HCT116 (cell line): ENCODE measurements around the gene UBXN2A. TPM values are rescaled to one million over a fixed set of nuclear protein-coding genes. Genes with fewer than 3 reads are reported as not detected.
"Not testable (repeated sequence)": the region's sequence is repeated elsewhere in the genome, so short reads cannot be mapped to it uniquely, and the experiment has no call there.

ENCODE experiments used
- ATAC-seq: fragments of 200-7000 bp; cut with Tn5 transposase; 2 replicates; pipeline ENCODE4 v1.9.1; 2020; ENCODE audit warnings: mild to moderate bottlenecking, moderate library complexity
- BruUV-seq: library from RNA; stranded (reverse); fragments of 400-500 nt; replicated peaks from 2 replicates; lab custom pipeline; 2021; lab: Mats Ljungman, UMichigan
- CTCF ChIA-PET: fragments of 300-600 bp; sonication (Branson Sonifier 250); formaldehyde crosslinking; loops from one replicate; lab custom pipeline; 2021; ENCODE audit warnings: antibody characterized with exemption; lab: Charles Lee
- POLR2A ChIA-PET: fragments of 300-600, 350-600 bp; sonication (Branson Sonifier 250); formaldehyde crosslinking; loops from one replicate; lab custom pipeline; 2021; ENCODE audit warnings: antibody characterized with exemption; lab: Charles Lee
- RAD21 ChIA-PET, 2 experiments: fragments of 300-600 bp; sonication (Branson Sonifier 250); formaldehyde crosslinking; loops; one replicate each; lab custom pipeline; 2023; ENCODE audit warnings: low total read pairs in 2 of 2; ENCODE audit not compliant: uncharacterized antibody in 2 of 2, unreplicated experiment in 2 of 2, low non-redundant PET in 1 of 2; lab: Charles Lee
- DNase-seq: peaks from one replicate; pipeline ENCODE4 v3.0.0-alpha.2; 2010; ENCODE audit warnings: low read depth, low spot score
- H2AFZ ChIP-seq: fragments of 200-600 bp; shearing (Covaris generic), sonication (generic); 2 replicates; pipeline ENCODE4 v1.6.1; 2017; ENCODE audit warnings: low read depth, mixed run types, mixed read lengths, antibody characterized with exemption, low read length; ENCODE audit not compliant: poor library complexity, severe bottlenecking
- H3K27ac ChIP-seq: 2 replicates; pipeline ENCODE4 v1.5.1; 2012; ENCODE audit warnings: low read depth, low read length
- H3K27me3 ChIP-seq: fragments of 200-600 bp; sonication (generic); 2 replicates; pipeline ENCODE4 v1.6.1; 2016; ENCODE audit warnings: mixed run types, low read length, mixed read lengths; ENCODE audit not compliant: insufficient read depth
- H3K36me3 ChIP-seq, 2 experiments: fragments of 200-500 bp in 1 of 2; fragments of 200-600 bp in 1 of 2; sonication (Bioruptor generic) in 1 of 2; sonication (generic) in 1 of 2; 2 replicates each; pipeline versions ENCODE4 v1.5.1 to v1.6.1; 2014 to 2016; ENCODE audit warnings: low read length in 2 of 2, inconsistent platforms in 1 of 2, mixed read lengths in 1 of 2, mixed run types in 1 of 2; ENCODE audit not compliant: insufficient read depth in 2 of 2, control insufficient read depth in 1 of 2
- H3K4me1 ChIP-seq, 2 experiments: fragments of 200-600 bp in 1 of 2; sonication (generic) in 1 of 2; 2 replicates each; pipeline versions ENCODE4 v1.5.1 to v1.6.1; 2012 to 2017; ENCODE audit warnings: low read length in 2 of 2, inconsistent platforms in 1 of 2, mild to moderate bottlenecking in 1 of 2, mixed read lengths in 1 of 2, mixed run types in 1 of 2, moderate library complexity in 1 of 2; ENCODE audit not compliant: insufficient read depth in 2 of 2, control insufficient read depth in 1 of 2
- H3K4me2 ChIP-seq: fragments of 200-600 bp; sonication (generic); 2 replicates; pipeline ENCODE4 v1.6.1; 2017; ENCODE audit warnings: mixed run types, low read length, mixed read lengths
- H3K4me3 ChIP-seq, 2 experiments: fragments of 200-600 bp in 1 of 2; sonication (generic) in 1 of 2; replicated peaks in 1 of 2; 2 replicates each; pipeline ENCODE4 v1.5.1; 2011 to 2016; ENCODE audit warnings: low read length in 2 of 2, control low read depth in 1 of 2, low read depth in 1 of 2, mild to moderate bottlenecking in 1 of 2, mixed read lengths in 1 of 2, mixed run types in 1 of 2
- H3K79me2 ChIP-seq: fragments of 200-600 bp; sonication (generic); 2 replicates; pipeline ENCODE4 v1.6.1; 2017; ENCODE audit warnings: mild to moderate bottlenecking, mixed run types, low read length, moderate library complexity, mixed read lengths; ENCODE audit not compliant: insufficient read depth
- H3K9ac ChIP-seq: fragments of 200-600 bp; sonication (generic); 2 replicates; pipeline ENCODE4 v1.6.1; 2016; ENCODE audit warnings: low read length, mixed read lengths
- H3K9me2 ChIP-seq: fragments of 200-600 bp; sonication (generic), shearing (Covaris generic); 2 replicates; pipeline ENCODE4 v1.6.1; 2017; ENCODE audit warnings: mixed run types, mild to moderate bottlenecking, moderate library complexity; ENCODE audit not compliant: insufficient read depth
- H3K9me3 ChIP-seq, 2 experiments: fragments of 200-500 bp in 1 of 2; fragments of 200-600 bp in 1 of 2; sonication (Bioruptor generic) in 1 of 2; sonication (generic) in 1 of 2; 2 replicates each; pipeline ENCODE4 v1.6.1; 2014 to 2017; ENCODE audit warnings: low read length in 2 of 2, mixed read lengths in 2 of 2, inconsistent platforms in 1 of 2, low read depth in 1 of 2, mild to moderate bottlenecking in 1 of 2, mixed run types in 1 of 2, moderate library complexity in 1 of 2; ENCODE audit not compliant: control insufficient read depth in 1 of 2, insufficient read depth in 1 of 2
- H4K20me1 ChIP-seq: fragments of 200-600 bp; sonication (generic), shearing (Covaris generic); 2 replicates; pipeline ENCODE4 v1.6.1; 2017; ENCODE audit warnings: mixed run types, mild to moderate bottlenecking, moderate library complexity; ENCODE audit not compliant: insufficient read depth
- CBX3 ChIP-seq: IDR thresholded peaks from 2 replicates; pipeline ENCODE4 v1.6.1; 2012; ENCODE audit warnings: low read depth
- FOSL1 ChIP-seq: IDR thresholded peaks from 2 replicates; pipeline ENCODE4 v1.6.1; 2012; ENCODE audit warnings: low read depth
- TCF7L2 ChIP-seq: IDR thresholded peaks from 2 replicates; pipeline ENCODE4 v1.7.0; 2011; ENCODE audit warnings: borderline replicate concordance, inconsistent platforms; ENCODE audit not compliant: insufficient read depth, insufficient read length; ENCODE audit errors: extremely low read depth
- intact Hi-C: fragments of 100-400 bp; cut with micrococcal nuclease; formaldehyde crosslinking; loops from 2 replicates; pipeline ENCODE4 v1.10.0; 2022
- total RNA-seq: library from RNA; stranded (reverse); gene quantifications from one replicate; pipeline ENCODE4 v1.2.1, GENCODE V29; 2021; ENCODE audit not compliant: unreplicated experiment

Gene UBXN2A
- total RNA-seq, 1 experiment from 2014 or later, result 14.1 TPM

GRCh38 chr2:24038786-24039499, 98.7 kb downstream of the UBXN2A start:
- Histone ChIP-seq H3K27ac (no peak overlapping the region), H3K27me3 (no peaks in the 10 kb centered on the region), H3K36me3 (peaks cover 7 to 22% of the 10 kb centered on the region in 2 experiments; a peak in 3 of 4 replicates), H3K9me2 (no peaks in the 10 kb centered on the region), H2AFZ (no peak overlapping the region), H3K9ac (no peak overlapping the region), H3K4me3 (no peak overlapping the region), H3K4me2 (no peak overlapping the region), H4K20me1 (no peaks in the 10 kb centered on the region; the same call in 1 of the 2 replicates), H3K4me1 (no peaks in the 10 kb centered on the region), H3K9me3 (no peaks in the 10 kb centered on the region), H3K79me2 (peaks cover 37% of the 10 kb centered on the region)
- intact Hi-C loops, result no loop called here
- DNase-seq (no peak), ATAC-seq (no peak)
- no TSS peak for BruUV-seq
- RAD21 ChIA-PET, result no interaction called here
- CTCF ChIA-PET, result no interaction called here
- POLR2A ChIA-PET, result no interaction called here
- TF ChIP-seq FOSL1 (no peak), TCF7L2 (no peak)

DNA sequence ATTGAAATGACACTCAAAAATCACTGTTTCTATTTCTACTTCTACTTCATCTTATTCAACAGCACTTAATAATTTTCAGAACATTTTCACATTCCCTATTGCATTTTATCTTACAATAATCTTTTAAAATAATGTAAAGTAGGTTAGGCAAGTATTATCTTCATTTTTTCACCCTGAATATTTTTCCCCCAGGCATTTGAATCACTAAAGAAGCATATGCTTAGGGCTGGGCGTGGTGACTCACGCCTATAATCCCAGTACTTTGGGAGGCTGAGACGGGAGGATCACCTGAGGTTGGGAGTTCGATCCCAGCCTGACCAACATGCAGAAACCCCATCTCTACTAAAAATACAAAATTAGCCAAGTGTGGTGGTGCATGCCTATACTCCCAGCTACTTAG, 100.2 kb downstream of the UBXN2A start:
- Histone ChIP-seq H3K9me3 (no peaks in the 10 kb centered on the region), H3K27me3 (no peaks in the 10 kb centered on the region), H3K36me3 (peaks cover 7 to 22% of the 10 kb centered on the region in 2 experiments; a peak in 3 of 4 replicates), H3K9me2 (no peaks in the 10 kb centered on the region), H4K20me1 (no peaks in the 10 kb centered on the region; the same call in 1 of the 2 replicates), H3K4me1 (no peaks in the 10 kb centered on the region), H3K4me2 (no peak overlapping the region), H3K79me2 (peaks cover 36% of the 10 kb centered on the region), H3K9ac (no peak overlapping the region), H3K4me3 (no peak overlapping the region), H2AFZ (no peak overlapping the region), H3K27ac (no peak overlapping the region)
- TF ChIP-seq CBX3, result no peak
- BruUV-seq, result no TSS peak
- POLR2A ChIA-PET, result no interaction called here
- intact Hi-C loops, result no loop called here
- RAD21 ChIA-PET, result no interaction called here
- CTCF ChIA-PET, result no interaction called here
- ATAC-seq, result no peak
- DNase-seq, result no peak

DNA sequence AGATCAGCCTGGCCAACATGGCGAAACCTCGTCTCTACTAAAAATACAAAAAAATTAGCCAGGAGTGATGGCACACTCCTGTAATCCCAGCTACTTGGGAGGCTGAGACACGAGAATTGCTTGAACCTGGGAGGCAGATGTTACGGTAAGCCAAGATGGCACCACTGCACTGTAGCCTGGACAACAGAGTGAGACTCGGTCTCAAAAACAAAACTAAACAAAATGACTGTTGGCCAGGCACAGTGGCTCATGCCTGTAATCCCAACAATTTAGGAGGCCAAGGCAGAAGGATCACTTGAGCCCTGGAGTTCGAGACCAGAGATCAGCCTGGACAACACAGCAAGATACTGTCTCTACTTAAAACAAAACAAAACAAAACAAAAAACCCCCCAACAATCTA, 102.9 kb downstream of the UBXN2A start:
- DNase-seq, BruUV-seq, H3K27ac ChIP-seq, H3K4me2 ChIP-seq, ATAC-seq, H2AFZ ChIP-seq, CTCF ChIA-PET, H3K4me3 ChIP-seq, RAD21 ChIA-PET, intact Hi-C loops, H3K9me3 ChIP-seq, H3K27me3 ChIP-seq, H3K9me2 ChIP-seq, POLR2A ChIA-PET, H4K20me1 ChIP-seq, H3K9ac ChIP-seq: not testable (repeated sequence)
- Histone ChIP-seq H3K4me1 (peaks cover 10 to 14% of the 10 kb centered on the region in 2 experiments; a peak in 3 of 4 replicates), H3K79me2 (peaks cover 32% of the 10 kb centered on the region), H3K36me3 (peaks cover 4 to 12% of the 10 kb centered on the region in 2 experiments; a peak in 2 of 4 replicates)
